Esophagus squamous epithelium (tissue), 4 donors: ENCODE results near the gene GJA3.

Experiments used
- CTCF ChIP-seq, 6 experiments: fragments of 450-650 bp in 4 of 6; fragments of 200-600 bp in 2 of 6; sonication (generic) in 2 of 6; IDR thresholded peaks; one replicate each; pipeline ENCODE4 v1.5.1; 2016 to 2019; ENCODE audit warnings: antibody characterized with exemption in 6 of 6, mild to moderate bottlenecking in 4 of 6, moderate library complexity in 4 of 6
- POLR2A ChIP-seq, 4 donors: fragments of 450-650 bp; IDR thresholded peaks; one replicate each; pipeline ENCODE4 v1.6.1; 2017; ENCODE audit warnings: antibody characterized with exemption in 4 of 4, mild to moderate bottlenecking in 4 of 4, moderate library complexity in 3 of 4

DNA sequence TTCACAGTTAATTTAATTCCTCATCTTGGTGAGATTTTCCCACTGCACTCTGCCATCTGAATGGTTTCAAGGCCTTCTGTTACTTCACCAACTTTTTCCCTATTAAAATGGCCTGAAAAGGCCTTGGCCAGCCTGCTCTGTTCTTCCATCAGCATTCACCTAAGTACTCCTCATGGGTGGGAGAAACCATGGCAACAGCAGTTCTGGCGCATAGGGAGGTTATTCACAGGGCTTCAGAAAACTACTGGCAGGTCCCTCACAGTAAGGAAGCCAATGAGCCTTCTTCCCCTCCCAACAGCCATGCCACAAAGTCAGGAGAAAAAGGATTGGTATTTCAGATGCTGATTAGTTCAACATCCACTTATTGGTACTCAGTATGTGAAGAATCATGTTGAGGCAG lies 49.1 kb upstream of the GJA3 start:
- no peak for TF ChIP-seq CTCF (IDR thresholded peaks at IDR 0.05)
- no peak for TF ChIP-seq POLR2A (IDR thresholded peaks at IDR 0.05)
